ENCODE data around the gene SPTBN1.

DNA sequence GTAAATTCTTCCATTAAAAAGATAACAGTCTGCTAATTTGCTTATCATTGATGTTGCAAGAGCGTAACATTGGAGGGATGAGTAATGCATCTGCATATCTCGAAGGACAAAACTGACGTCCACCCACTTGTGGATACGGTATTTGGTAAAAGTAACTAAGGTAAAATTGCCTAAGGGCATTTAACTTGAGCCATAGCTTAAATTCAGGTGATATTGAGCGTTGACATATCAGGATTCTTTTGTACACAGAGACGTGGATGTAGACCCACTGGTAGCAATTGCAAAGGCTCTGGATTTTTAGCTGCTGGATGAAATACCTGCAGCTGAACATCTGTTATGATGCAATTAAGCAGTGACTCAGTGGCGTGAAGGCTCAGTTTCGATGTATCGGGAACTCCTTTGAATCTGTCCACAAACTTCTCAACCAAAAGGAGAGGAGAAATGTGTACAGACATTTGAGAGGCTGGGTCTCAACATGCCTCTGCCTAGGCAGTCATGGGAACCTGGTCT lies 119.3 kb downstream of the SPTBN1 start:
- TF ChIP-seq, protein P1, sequence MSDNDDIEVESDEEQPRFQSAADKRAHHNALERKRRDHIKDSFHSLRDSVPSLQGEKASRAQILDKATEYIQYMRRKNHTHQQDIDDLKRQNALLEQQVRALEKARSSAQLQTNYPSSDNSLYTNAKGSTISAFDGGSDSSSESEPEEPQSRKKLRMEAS (IDR thresholded peaks at IDR 0.05; ENCODE audit: low read depth, low read length): no peak
- TF ChIP-seq, protein P2, sequence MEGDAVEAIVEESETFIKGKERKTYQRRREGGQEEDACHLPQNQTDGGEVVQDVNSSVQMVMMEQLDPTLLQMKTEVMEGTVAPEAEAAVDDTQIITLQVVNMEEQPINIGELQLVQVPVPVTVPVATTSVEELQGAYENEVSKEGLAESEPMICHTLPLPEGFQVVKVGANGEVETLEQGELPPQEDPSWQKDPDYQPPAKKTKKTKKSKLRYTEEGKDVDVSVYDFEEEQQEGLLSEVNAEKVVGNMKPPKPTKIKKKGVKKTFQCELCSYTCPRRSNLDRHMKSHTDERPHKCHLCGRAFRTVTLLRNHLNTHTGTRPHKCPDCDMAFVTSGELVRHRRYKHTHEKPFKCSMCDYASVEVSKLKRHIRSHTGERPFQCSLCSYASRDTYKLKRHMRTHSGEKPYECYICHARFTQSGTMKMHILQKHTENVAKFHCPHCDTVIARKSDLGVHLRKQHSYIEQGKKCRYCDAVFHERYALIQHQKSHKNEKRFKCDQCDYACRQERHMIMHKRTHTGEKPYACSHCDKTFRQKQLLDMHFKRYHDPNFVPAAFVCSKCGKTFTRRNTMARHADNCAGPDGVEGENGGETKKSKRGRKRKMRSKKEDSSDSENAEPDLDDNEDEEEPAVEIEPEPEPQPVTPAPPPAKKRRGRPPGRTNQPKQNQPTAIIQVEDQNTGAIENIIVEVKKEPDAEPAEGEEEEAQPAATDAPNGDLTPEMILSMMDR (IDR thresholded peaks at IDR 0.05; ENCODE audit: low read depth, low read length): no peak
- no peak for TF ChIP-seq MYC (IDR thresholded peaks at IDR 0.05; ENCODE audit: low read depth, low read length)
